ENCODE measurements around the gene GABPB1.

GABPB1 gene

GRCh38 chr15:50275091-50275490, 79.9 kb downstream of the GABPB1 start:
- DNase-seq: no peak

GRCh38 chr15:50267577-50267976, 87.4 kb downstream of the GABPB1 start:
- DNase-seq: no peak

GRCh38 chr15:50265620-50266019, 89.4 kb downstream of the GABPB1 start, which contains the start of gene HDC:
TSS of gene HDC (minus strand) at chr15:50265726. CDS start at chr15:50265623, 103 bp downstream.
- DNase-seq: no peak

- peak; percentile 24 for DNase-seq
These were observed 92.5 kb downstream of the GABPB1 start for GRCh38 chr15:50262533-50262932.

- no peak for DNase-seq
These were observed 93.0 kb downstream of the GABPB1 start for GRCh38 chr15:50261981-50262380.

GRCh38 chr15:50260969-50261496, 94.0 kb downstream of the GABPB1 start:
- no peak for DNase-seq

- DNase-seq: no peak
These were observed 95.7 kb downstream of the GABPB1 start for GRCh38 chr15:50259276-50259675.

GRCh38 chr15:50257924-50258323, 97.1 kb downstream of the GABPB1 start:
- no peak for DNase-seq

GRCh38 chr15:50257332-50257731, 97.7 kb downstream of the GABPB1 start:
- no peak for DNase-seq

GRCh38 chr15:50256188-50257041, 98.6 kb downstream of the GABPB1 start:
- no peak for DNase-seq

- no peak for DNase-seq
These were observed 102.4 kb downstream of the GABPB1 start for GRCh38 chr15:50252556-50252955.

- DNase-seq: no peak
These were observed 103.3 kb downstream of the GABPB1 start for GRCh38 chr15:50251638-50252182.

- no peak for DNase-seq
These were observed 104.1 kb downstream of the GABPB1 start for GRCh38 chr15:50250760-50251394.

GRCh38 chr15:50249704-50250103, 105.3 kb downstream of the GABPB1 start:
- no peak for DNase-seq

- DNase-seq: no peak
These were observed 105.9 kb downstream of the GABPB1 start for GRCh38 chr15:50248994-50249582.

GRCh38 chr15:50247819-50248655, 107.0 kb downstream of the GABPB1 start:
- DNase-seq: no peak

GRCh38 chr15:50246631-50247030, 108.4 kb downstream of the GABPB1 start:
- DNase-seq: no peak

GRCh38 chr15:50244959-50245624, 109.9 kb downstream of the GABPB1 start:
- no peak for DNase-seq

- no peak for DNase-seq
These were observed 110.8 kb downstream of the GABPB1 start for GRCh38 chr15:50244153-50244552.

GRCh38 chr15:50241684-50242450, 113.1 kb downstream of the GABPB1 start:
- no peak for DNase-seq

- no peak for DNase-seq
These were observed 116.7 kb downstream of the GABPB1 start for GRCh38 chr15:50238255-50238654.
